Mesenchymal stem cell (in vitro differentiated cells and primary cell): Measurements from ENCODE around the gene TEX10.

Source experiments
- DNase-seq: peaks from one replicate; pipeline ENCODE4 v3.0.0-alpha.2; 2013
- H2AFZ ChIP-seq: one replicate; pipeline ENCODE4 v1.6.1; 2013; ENCODE audit warnings: low read depth, mild to moderate bottlenecking, control low read depth, inconsistent platforms, low read length, moderate library complexity
- H2AK5ac ChIP-seq: 2 replicates; pipeline ENCODE4 v1.6.1; 2013; ENCODE audit warnings: low read length, moderate library complexity, mild to moderate bottlenecking, inconsistent platforms; ENCODE audit not compliant: severe bottlenecking
- H2BK120ac ChIP-seq: one replicate; pipeline ENCODE4 v1.6.1; 2013; ENCODE audit warnings: low read depth, mild to moderate bottlenecking, inconsistent platforms, low read length, moderate library complexity
- H2BK12ac ChIP-seq, 2 experiments: one replicate each; pipeline ENCODE4 v1.6.1; 2013; ENCODE audit warnings: inconsistent platforms in 2 of 2, low read length in 2 of 2, mild to moderate bottlenecking in 2 of 2, moderate library complexity in 2 of 2, control low read depth in 1 of 2
- H2BK15ac ChIP-seq: one replicate; pipeline ENCODE4 v1.6.1; 2013; ENCODE audit warnings: mild to moderate bottlenecking, low read depth, inconsistent platforms; ENCODE audit not compliant: poor library complexity, severe bottlenecking
- H2BK5ac ChIP-seq: 2 replicates; pipeline ENCODE4 v1.6.1; 2013; ENCODE audit warnings: low read depth, mild to moderate bottlenecking, low read length, control low read depth, inconsistent platforms; ENCODE audit not compliant: poor library complexity, severe bottlenecking
- H3K14ac ChIP-seq, 2 experiments: one replicate each; pipeline ENCODE4 v1.6.1; 2013; ENCODE audit warnings: inconsistent platforms in 2 of 2, low read length in 2 of 2, control low read depth in 1 of 2, mild to moderate bottlenecking in 1 of 2, moderate library complexity in 1 of 2
- H3K18ac ChIP-seq, 2 experiments: one replicate each; pipeline ENCODE4 v1.6.1; 2013; ENCODE audit warnings: inconsistent platforms in 2 of 2, low read length in 2 of 2, control low read depth in 1 of 2, low read depth in 1 of 2, mild to moderate bottlenecking in 1 of 2
- H3K23ac ChIP-seq, 2 experiments: one replicate each; pipeline ENCODE4 v1.6.1; 2013; ENCODE audit warnings: inconsistent platforms in 2 of 2, low read length in 2 of 2, mild to moderate bottlenecking in 2 of 2, moderate library complexity in 2 of 2, control low read depth in 1 of 2
- H3K27ac ChIP-seq: 2 replicates; pipeline ENCODE4 v1.5.1; 2013; ENCODE audit warnings: mild to moderate bottlenecking, moderate library complexity, low read length, control low read depth, inconsistent platforms; ENCODE audit not compliant: poor library complexity, severe bottlenecking
- H3K27me3 ChIP-seq, 2 experiments: 2 replicates each; pipeline versions ENCODE4 v1.6.1 to v1.7.0; 2013; ENCODE audit warnings: low read length in 2 of 2, mild to moderate bottlenecking in 2 of 2, moderate library complexity in 2 of 2, control low read depth in 1 of 2, inconsistent platforms in 1 of 2; ENCODE audit not compliant: control insufficient read depth in 1 of 2, insufficient read depth in 1 of 2
- H3K36me3 ChIP-seq, 2 experiments: 2 replicates each; pipeline versions ENCODE4 v1.6.1 to v1.7.0; 2013; ENCODE audit warnings: low read length in 2 of 2, control low read depth in 1 of 2, inconsistent platforms in 1 of 2, low read depth in 1 of 2, mild to moderate bottlenecking in 1 of 2; ENCODE audit not compliant: insufficient read depth in 2 of 2, control insufficient read depth in 1 of 2
- H3K4ac ChIP-seq, 2 experiments: one replicate each; pipeline ENCODE4 v1.6.1; 2013; ENCODE audit warnings: inconsistent platforms in 2 of 2, low read length in 2 of 2, mild to moderate bottlenecking in 2 of 2, moderate library complexity in 2 of 2, control low read depth in 1 of 2, low read depth in 1 of 2
- H3K4me1 ChIP-seq: 2 replicates; pipeline ENCODE4 v1.6.1; 2013; ENCODE audit warnings: low read depth, low read length, control low read depth; ENCODE audit not compliant: control insufficient read depth, insufficient read depth
- H3K4me2 ChIP-seq: 2 replicates; pipeline ENCODE4 v1.6.1; 2013; ENCODE audit warnings: low read length, mild to moderate bottlenecking, inconsistent platforms; ENCODE audit not compliant: poor library complexity, severe bottlenecking
- H3K4me3 ChIP-seq, 2 experiments: 2 replicates each; pipeline versions ENCODE4 v1.5.1 to v1.7.0; 2013; ENCODE audit warnings: low read length in 2 of 2, mild to moderate bottlenecking in 2 of 2, control low read depth in 1 of 2, low read depth in 1 of 2; ENCODE audit not compliant: insufficient read depth in 1 of 2
- H3K79me1 ChIP-seq: replicated peaks from 2 replicates; pipeline ENCODE4 v1.6.1; 2013; ENCODE audit warnings: mild to moderate bottlenecking, control low read depth, low read length, inconsistent platforms; ENCODE audit not compliant: poor library complexity, severe bottlenecking
- H3K9ac ChIP-seq: 2 replicates; pipeline ENCODE4 v1.7.0; 2013; ENCODE audit warnings: mild to moderate bottlenecking, low read length, moderate library complexity
- H3K9me3 ChIP-seq: 2 replicates; pipeline ENCODE4 v1.7.0; 2013; ENCODE audit warnings: mild to moderate bottlenecking, low read length; ENCODE audit not compliant: control insufficient read depth
- H4K8ac ChIP-seq: one replicate; pipeline ENCODE4 v1.6.1; 2013; ENCODE audit warnings: inconsistent platforms, mild to moderate bottlenecking, low read length, moderate library complexity
- H4K91ac ChIP-seq: one replicate; pipeline ENCODE4 v1.6.1; 2013; ENCODE audit warnings: mild to moderate bottlenecking, low read length, inconsistent platforms
- WGBS: methylation state at CpG from one replicate; pipeline ENCODE4 v1.1.7; 2013; ENCODE audit warnings: mixed read lengths; 5-methylcytosine and 5-hydroxymethylcytosine counted together

Gene TEX10

DNA sequence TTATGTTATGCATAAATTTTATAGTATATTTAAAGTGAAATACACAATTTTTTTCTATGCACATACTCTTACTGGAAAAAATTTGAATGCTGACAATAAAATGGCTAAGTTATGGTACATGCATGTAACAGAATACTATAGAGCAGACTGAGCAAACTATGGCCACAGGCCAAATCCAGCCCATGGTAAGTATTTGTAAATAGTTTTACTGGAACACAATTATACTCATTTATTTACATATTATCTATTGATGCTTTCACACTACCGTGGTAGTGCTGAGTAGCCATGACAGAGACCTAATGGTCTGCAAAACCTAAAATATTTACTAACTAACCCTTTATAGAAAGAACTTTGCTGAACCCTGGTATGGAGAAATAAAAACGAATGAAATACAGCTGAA is 45.7 kb downstream of the TEX10 start:
- no peak overlapping the region for H2BK15ac ChIP-seq
- peaks cover 4% of the 10 kb centered on the region for H3K4me1 ChIP-seq
- H3K4ac ChIP-seq = no peak overlapping the region
- no peak overlapping the region for H4K91ac ChIP-seq
- no peak overlapping the region for H2AK5ac ChIP-seq
- WGBS = 92% methylated on average over 2 of the region's 2 CpGs
- H3K9me3 ChIP-seq = peaks cover under 1% of the 10 kb centered on the region
- H2BK5ac ChIP-seq = no peak overlapping the region
- no peak overlapping the region for H3K9ac ChIP-seq
- peaks cover 17% of the 10 kb centered on the region for H3K79me1 ChIP-seq
- no peak overlapping the region for H4K8ac ChIP-seq
- no peaks in the 10 kb centered on the region for H3K27me3 ChIP-seq
- DNase-seq = no peak
- no peak overlapping the region for H2BK12ac ChIP-seq
- no peak overlapping the region for H2AFZ ChIP-seq
- no peak overlapping the region for H3K14ac ChIP-seq
- no peak overlapping the region for H3K4me3 ChIP-seq
- H3K23ac ChIP-seq = no peak overlapping the region
- H3K4me2 ChIP-seq = no peak overlapping the region
- peaks cover 11 to 99% of the 10 kb centered on the region in 2 experiments for H3K36me3 ChIP-seq
- no peak overlapping the region for H3K27ac ChIP-seq
- no peak overlapping the region for H3K18ac ChIP-seq
- H2BK120ac ChIP-seq = no peak overlapping the region

DNA sequence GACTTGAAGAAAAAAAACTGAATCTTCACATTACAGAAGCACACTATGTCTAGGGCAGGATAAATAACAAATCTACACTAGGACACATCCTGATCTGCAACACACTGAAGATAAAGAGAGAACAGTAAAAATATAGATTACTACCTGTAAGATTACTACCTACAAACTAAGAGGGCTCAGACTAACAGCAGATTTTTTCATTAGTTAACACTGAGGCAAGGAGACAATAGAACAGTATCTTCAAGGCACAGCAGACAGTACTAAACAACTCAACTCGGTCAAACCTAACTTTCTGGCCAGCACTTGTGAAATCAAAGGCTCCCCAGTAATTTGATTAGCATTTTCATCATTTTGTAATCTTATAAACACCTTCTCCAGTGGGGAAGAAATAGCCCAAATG is 46.5 kb downstream of the TEX10 start:
- H2BK12ac ChIP-seq = no peak overlapping the region
- H3K9me3 ChIP-seq = no peaks in the 10 kb centered on the region
- WGBS = 89% methylated on average over 1 of the region's 1 CpG
- no peak overlapping the region for H4K91ac ChIP-seq
- no peak overlapping the region for H3K18ac ChIP-seq
- H3K27me3 ChIP-seq = no peaks in the 10 kb centered on the region
- no peak overlapping the region for H2BK15ac ChIP-seq
- H2AK5ac ChIP-seq = no peak overlapping the region
- H3K14ac ChIP-seq = no peak overlapping the region
- H3K23ac ChIP-seq = no peak overlapping the region
- H2BK5ac ChIP-seq = no peak overlapping the region
- no peak overlapping the region for H3K4ac ChIP-seq
- no peak for DNase-seq
- no peak overlapping the region for H2BK120ac ChIP-seq
- no peak overlapping the region for H3K27ac ChIP-seq
- H3K36me3 ChIP-seq = peaks cover 12 to 99% of the 10 kb centered on the region in 2 experiments
- no peak overlapping the region for H3K4me3 ChIP-seq
- H2AFZ ChIP-seq = no peak overlapping the region
- H3K4me2 ChIP-seq = no peak overlapping the region
- no peak overlapping the region for H4K8ac ChIP-seq
- H3K4me1 ChIP-seq = peaks cover 4% of the 10 kb centered on the region
- H3K9ac ChIP-seq = no peak overlapping the region
- peaks cover 18% of the 10 kb centered on the region for H3K79me1 ChIP-seq

GRCh38 chr9:100303747-100304146 is 49.0 kb downstream of the TEX10 start:
- no peak overlapping the region for H2BK5ac ChIP-seq
- 92% methylated on average over 3 of the region's 3 CpGs for WGBS

DNA sequence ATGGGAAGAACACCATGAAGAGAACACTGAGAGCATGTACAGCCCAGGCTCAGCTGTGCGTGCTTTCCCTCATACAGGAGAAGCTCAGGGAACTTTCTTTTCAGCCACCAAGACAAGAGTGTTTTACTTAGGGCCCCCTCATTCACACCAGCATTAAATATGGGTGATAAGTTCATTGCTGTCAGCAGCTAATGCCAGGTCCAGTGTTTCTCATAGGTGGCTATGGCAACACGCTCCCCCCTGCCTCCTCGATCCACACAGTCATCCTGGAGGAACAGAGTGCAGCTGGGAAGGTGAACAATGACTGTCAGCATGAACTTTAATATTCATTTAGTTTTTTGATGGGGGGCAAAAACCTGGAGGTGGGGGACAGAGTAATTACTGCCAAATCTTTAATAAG is 54.4 kb downstream of the TEX10 start:
- no peak overlapping the region for H2BK15ac ChIP-seq
- H3K27me3 ChIP-seq = no peaks in the 10 kb centered on the region
- WGBS = 93% methylated on average over 3 of the region's 3 CpGs
- no peak overlapping the region for H3K18ac ChIP-seq
- no peak for DNase-seq
- peaks cover 4% of the 10 kb centered on the region for H3K4me1 ChIP-seq
- H3K9me3 ChIP-seq = no peaks in the 10 kb centered on the region
- H3K23ac ChIP-seq = no peak overlapping the region
- H3K4ac ChIP-seq = no peak overlapping the region
- H2BK120ac ChIP-seq = no peak overlapping the region
- H4K8ac ChIP-seq = no peak overlapping the region
- no peak overlapping the region for H2BK12ac ChIP-seq
- H4K91ac ChIP-seq = no peak overlapping the region
- H3K27ac ChIP-seq = no peak overlapping the region
- H3K4me2 ChIP-seq = no peak overlapping the region
- no peak overlapping the region for H3K4me3 ChIP-seq
- H2AK5ac ChIP-seq = no peak overlapping the region
- H3K79me1 ChIP-seq = peaks cover 36% of the 10 kb centered on the region
- no peak overlapping the region for H2BK5ac ChIP-seq
- peaks cover 25 to 100% of the 10 kb centered on the region in 2 experiments for H3K36me3 ChIP-seq
- no peak overlapping the region for H3K14ac ChIP-seq
- H2AFZ ChIP-seq = no peak overlapping the region
- H3K9ac ChIP-seq = no peak overlapping the region

More at GRCh38 chr9:100303747-100304146, 49.0 kb downstream of the TEX10 start:
- H2AK5ac ChIP-seq = no peak overlapping the region
- no peaks in the 10 kb centered on the region for H3K27me3 ChIP-seq
- H2BK120ac ChIP-seq = no peak overlapping the region
- peaks cover 2% of the 10 kb centered on the region for H3K4me1 ChIP-seq
- no peak overlapping the region for H2AFZ ChIP-seq
- no peak overlapping the region for H3K9ac ChIP-seq
- H3K79me1 ChIP-seq = peaks cover 19% of the 10 kb centered on the region
- H3K4me2 ChIP-seq = no peak overlapping the region
- no peak overlapping the region for H3K4me3 ChIP-seq
- no peak overlapping the region for H3K18ac ChIP-seq
- no peak overlapping the region for H2BK15ac ChIP-seq
- H3K36me3 ChIP-seq = peaks cover 9 to 99% of the 10 kb centered on the region in 2 experiments
- no peak overlapping the region for H3K23ac ChIP-seq
- no peak overlapping the region for H3K14ac ChIP-seq
- H2BK12ac ChIP-seq = no peak overlapping the region
- no peak overlapping the region for H3K27ac ChIP-seq
- H3K9me3 ChIP-seq = no peaks in the 10 kb centered on the region
- no peak overlapping the region for H4K8ac ChIP-seq
- no peak overlapping the region for H4K91ac ChIP-seq
- no peak overlapping the region for H3K4ac ChIP-seq
- no peak for DNase-seq
